Measurements from ENCODE around the gene TNNI3K.

TNNI3K gene

GRCh38 chr1:74590288-74590687, 355.1 kb downstream of the TNNI3K start:
- H3K9me3 ChIP-seq = no peaks in the 10 kb centered on the region
- DNase-seq = no peak
- no peaks in the 10 kb centered on the region for H3K27me3 ChIP-seq
- H3K27ac ChIP-seq = no peak overlapping the region
- H3K4me1 ChIP-seq = peaks cover 0 to 4% (median 0%) of the 10 kb centered on the region in 4 donors
- TF ChIP-seq, protein P1, sequence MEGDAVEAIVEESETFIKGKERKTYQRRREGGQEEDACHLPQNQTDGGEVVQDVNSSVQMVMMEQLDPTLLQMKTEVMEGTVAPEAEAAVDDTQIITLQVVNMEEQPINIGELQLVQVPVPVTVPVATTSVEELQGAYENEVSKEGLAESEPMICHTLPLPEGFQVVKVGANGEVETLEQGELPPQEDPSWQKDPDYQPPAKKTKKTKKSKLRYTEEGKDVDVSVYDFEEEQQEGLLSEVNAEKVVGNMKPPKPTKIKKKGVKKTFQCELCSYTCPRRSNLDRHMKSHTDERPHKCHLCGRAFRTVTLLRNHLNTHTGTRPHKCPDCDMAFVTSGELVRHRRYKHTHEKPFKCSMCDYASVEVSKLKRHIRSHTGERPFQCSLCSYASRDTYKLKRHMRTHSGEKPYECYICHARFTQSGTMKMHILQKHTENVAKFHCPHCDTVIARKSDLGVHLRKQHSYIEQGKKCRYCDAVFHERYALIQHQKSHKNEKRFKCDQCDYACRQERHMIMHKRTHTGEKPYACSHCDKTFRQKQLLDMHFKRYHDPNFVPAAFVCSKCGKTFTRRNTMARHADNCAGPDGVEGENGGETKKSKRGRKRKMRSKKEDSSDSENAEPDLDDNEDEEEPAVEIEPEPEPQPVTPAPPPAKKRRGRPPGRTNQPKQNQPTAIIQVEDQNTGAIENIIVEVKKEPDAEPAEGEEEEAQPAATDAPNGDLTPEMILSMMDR (IDR thresholded peaks at IDR 0.05) = no peak
- no peaks in the 10 kb centered on the region for H3K36me3 ChIP-seq
- intact Hi-C loops (cut with DNase I; ENCODE audit: low total_unique reads) = no loop called here
- no peak overlapping the region for H3K4me3 ChIP-seq

- Histone ChIP-seq H3K27ac (no peak overlapping the region), H3K36me3 (no peaks in the 10 kb centered on the region), H3K4me3 (no peak overlapping the region), H3K4me1 (peaks cover 0 to 4% (median 0%) of the 10 kb centered on the region in 4 donors), H3K9me3 (no peaks in the 10 kb centered on the region), H3K27me3 (no peaks in the 10 kb centered on the region)
- TF ChIP-seq, protein P1 (IDR thresholded peaks at IDR 0.05) = no peak
- intact Hi-C loops (cut with DNase I; ENCODE audit: low total_unique reads) = no loop called here
- DNase-seq = no peak
Observed at GRCh38 chr1:74591949-74592348, 356.8 kb downstream of the TNNI3K start.

- TF ChIP-seq, protein P1 (IDR thresholded peaks at IDR 0.05) = no peak
- H3K36me3 ChIP-seq = no peaks in the 10 kb centered on the region
- peaks cover 0 to 3% (median 0%) of the 10 kb centered on the region in 4 donors for H3K4me1 ChIP-seq
- no peaks in the 10 kb centered on the region for H3K27me3 ChIP-seq
- no peak overlapping the region for H3K4me3 ChIP-seq
- no peak overlapping the region for H3K27ac ChIP-seq
- intact Hi-C loops (cut with DNase I; ENCODE audit: low total_unique reads) = no loop called here
- no peak for DNase-seq
- no peaks in the 10 kb centered on the region for H3K9me3 ChIP-seq
Observed at GRCh38 chr1:74592580-74593355, 357.6 kb downstream of the TNNI3K start.

All from tibial artery (tissue), 4 donors.